ENCODE data around the gene IMPG1.

GRCh38 chr6:76043690-76044089 lies 28.8 kb downstream of the IMPG1 start:
- no peak for TF ChIP-seq POLR2AphosphoS5 (IDR thresholded peaks at IDR 0.05; ENCODE audit: low read depth, low read length)
- TF ChIP-seq, protein P1, sequence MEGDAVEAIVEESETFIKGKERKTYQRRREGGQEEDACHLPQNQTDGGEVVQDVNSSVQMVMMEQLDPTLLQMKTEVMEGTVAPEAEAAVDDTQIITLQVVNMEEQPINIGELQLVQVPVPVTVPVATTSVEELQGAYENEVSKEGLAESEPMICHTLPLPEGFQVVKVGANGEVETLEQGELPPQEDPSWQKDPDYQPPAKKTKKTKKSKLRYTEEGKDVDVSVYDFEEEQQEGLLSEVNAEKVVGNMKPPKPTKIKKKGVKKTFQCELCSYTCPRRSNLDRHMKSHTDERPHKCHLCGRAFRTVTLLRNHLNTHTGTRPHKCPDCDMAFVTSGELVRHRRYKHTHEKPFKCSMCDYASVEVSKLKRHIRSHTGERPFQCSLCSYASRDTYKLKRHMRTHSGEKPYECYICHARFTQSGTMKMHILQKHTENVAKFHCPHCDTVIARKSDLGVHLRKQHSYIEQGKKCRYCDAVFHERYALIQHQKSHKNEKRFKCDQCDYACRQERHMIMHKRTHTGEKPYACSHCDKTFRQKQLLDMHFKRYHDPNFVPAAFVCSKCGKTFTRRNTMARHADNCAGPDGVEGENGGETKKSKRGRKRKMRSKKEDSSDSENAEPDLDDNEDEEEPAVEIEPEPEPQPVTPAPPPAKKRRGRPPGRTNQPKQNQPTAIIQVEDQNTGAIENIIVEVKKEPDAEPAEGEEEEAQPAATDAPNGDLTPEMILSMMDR (IDR thresholded peaks at IDR 0.05; ENCODE audit: control extremely low read depth in 1 of 3, insufficient read depth in 1 of 3, low read depth in 1 of 3, low read length in 3 of 3): no peak
- TF ChIP-seq POLR2A (IDR thresholded peaks at IDR 0.05; ENCODE audit: control extremely low read depth in 1 of 2, low read depth in 2 of 2, low read length in 2 of 2): no peak
- TF ChIP-seq CBX8 (IDR thresholded peaks at IDR 0.05; ENCODE audit: borderline replicate concordance, low read depth, low read length): no peak
- TF ChIP-seq YY1 (IDR thresholded peaks at IDR 0.05; ENCODE audit: low read depth, low read length): no peak
- no peak for TF ChIP-seq EGR1 (IDR thresholded peaks at IDR 0.05; ENCODE audit: borderline replicate concordance, low read depth, low read length)
- TF ChIP-seq SAP30 (IDR thresholded peaks at IDR 0.05; ENCODE audit: insufficient read depth, insufficient replicate concordance, low read length): no peak
- no peak for TF ChIP-seq GABPA (IDR thresholded peaks at IDR 0.05; ENCODE audit: borderline replicate concordance, insufficient read depth, low read length)
- no peak for TF ChIP-seq BACH1 (IDR thresholded peaks at IDR 0.05; ENCODE audit: low read length)
